ENCODE results near the gene TRIM49D2. TPM values are rescaled to one million over a fixed set of nuclear protein-coding genes. Genes with fewer than 3 reads are reported as not detected.
"Not testable (repeated sequence)": the region's sequence is repeated elsewhere in the genome, so short reads cannot be mapped to it uniquely, and the experiment has no call there.

Gene TRIM49D2
- total RNA-seq, 1 experiment from 2014 or later = not detected

DNA sequence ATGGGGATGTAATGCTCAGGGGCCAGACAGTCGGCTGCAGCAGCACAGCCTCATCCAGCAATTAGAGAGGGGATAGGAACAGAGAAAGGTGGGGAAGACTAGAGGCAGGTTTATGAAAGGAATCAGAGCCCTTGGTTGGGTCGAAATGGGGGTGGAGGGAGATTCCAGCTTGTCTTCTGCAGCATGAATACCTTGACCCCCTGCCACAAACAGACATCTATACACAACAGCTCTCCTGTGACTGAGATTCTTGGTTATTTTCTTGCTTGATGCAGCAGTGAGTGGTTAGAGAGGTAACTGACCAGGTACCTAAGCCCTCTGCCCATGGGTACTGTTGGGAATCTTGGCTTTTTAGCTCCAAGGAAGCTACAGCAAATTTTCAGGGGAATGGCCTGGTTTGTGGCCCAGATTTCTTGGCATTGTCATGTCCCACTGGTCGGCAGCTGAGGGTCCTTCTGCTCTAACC, 1.6 kb upstream of the TRIM49D2 start, which contains the start of gene TRIM49D1:
TSS of gene TRIM49D1 (minus strand) at position 51 of the 466 bp plus-strand sequence. CDS start 4,535 bp downstream, outside the sequence.
- Histone ChIP-seq H2AFZ (ENCODE audit: low read length) (no peak within 1 kb of the TSS), H3K56ac (ENCODE audit: insufficient read length, low read depth, low read length) (no peak within 1 kb of the TSS), H3K4ac (ENCODE audit: low read depth, low read length) (no peak within 1 kb of the TSS), H2BK20ac (ENCODE audit: low read depth, low read length, poor library complexity, severe bottlenecking) (no peak within 1 kb of the TSS), H3K4me1 (ENCODE audit: insufficient read depth, low read length) (no peaks in the 10 kb centered on the region), H3K14ac (ENCODE audit: insufficient read depth, low read length) (no peak within 1 kb of the TSS), H3K4me2 (ENCODE audit: insufficient read depth, insufficient read length, low read length) (no peak within 1 kb of the TSS), H2BK12ac (ENCODE audit: insufficient read length, low read depth, low read length) (no peak within 1 kb of the TSS), H3K79me2 (ENCODE audit: insufficient read depth, low read length) (no peaks in the 10 kb centered on the region), H4K5ac (ENCODE audit: insufficient read length, low read depth, low read length) (no peak within 1 kb of the TSS), H4K8ac (replicated peaks; ENCODE audit: insufficient read length, low read depth, low read length) (no peak within 1 kb of the TSS), H2BK120ac (ENCODE audit: low read depth, low read length, poor library complexity, severe bottlenecking) (no peak within 1 kb of the TSS), H3K23ac (ENCODE audit: insufficient read length, low read depth, low read length) (no peak within 1 kb of the TSS), H3K27ac (ENCODE audit: insufficient read length, low read depth, low read length) (no peak within 1 kb of the TSS), H2BK5ac (ENCODE audit: insufficient read length, low read length) (no peak within 1 kb of the TSS), H4K91ac (ENCODE audit: insufficient read length, low read depth, low read length) (no peak within 1 kb of the TSS), H3K18ac (ENCODE audit: insufficient read length, low read depth, low read length) (no peak within 1 kb of the TSS), H3K27me3 (ENCODE audit: insufficient read depth, low read length) (no peaks in the 10 kb centered on the region), H3K9me3 (ENCODE audit: control insufficient read depth, low read depth, low read length) (no peaks in the 10 kb centered on the region), H4K20me1 (ENCODE audit: control insufficient read depth, insufficient read depth, insufficient read length) (no peaks in the 10 kb centered on the region), H2BK15ac (ENCODE audit: low read depth, low read length) (no peak within 1 kb of the TSS), H2AK5ac (ENCODE audit: insufficient read length, low read length) (no peak within 1 kb of the TSS), H3T11ph (ENCODE audit: low read length) (no peak within 1 kb of the TSS), H3K79me1 (ENCODE audit: insufficient read depth, low read depth, low read length, poor library complexity, severe bottlenecking) (no peaks in the 10 kb centered on the region), H3K23me2 (ENCODE audit: insufficient read length, low read depth, low read length, poor library complexity, severe bottlenecking) (no peaks in the 10 kb centered on the region), H3K9ac (ENCODE audit: extremely low read depth, insufficient read length, low read length) (no peak within 1 kb of the TSS)
- no peaks in the 10 kb centered on the region for H3K27me3 Mint-ChIP-seq (ENCODE audit: low read depth)
- no peaks in the 10 kb centered on the region for H3K4me1 Mint-ChIP-seq
- no peaks in the 10 kb centered on the region for H3K9me3 Mint-ChIP-seq
- H3K4me3 Mint-ChIP-seq = no peak within 1 kb of the TSS
- H3K27ac Mint-ChIP-seq = no peak within 1 kb of the TSS; a peak in 1 of 7 replicates
- no peaks in the 10 kb centered on the region for H3K36me3 Mint-ChIP-seq (ENCODE audit: insufficient read depth in 1 of 3, low read depth in 3 of 3)
- TF ChIP-seq, protein P1, sequence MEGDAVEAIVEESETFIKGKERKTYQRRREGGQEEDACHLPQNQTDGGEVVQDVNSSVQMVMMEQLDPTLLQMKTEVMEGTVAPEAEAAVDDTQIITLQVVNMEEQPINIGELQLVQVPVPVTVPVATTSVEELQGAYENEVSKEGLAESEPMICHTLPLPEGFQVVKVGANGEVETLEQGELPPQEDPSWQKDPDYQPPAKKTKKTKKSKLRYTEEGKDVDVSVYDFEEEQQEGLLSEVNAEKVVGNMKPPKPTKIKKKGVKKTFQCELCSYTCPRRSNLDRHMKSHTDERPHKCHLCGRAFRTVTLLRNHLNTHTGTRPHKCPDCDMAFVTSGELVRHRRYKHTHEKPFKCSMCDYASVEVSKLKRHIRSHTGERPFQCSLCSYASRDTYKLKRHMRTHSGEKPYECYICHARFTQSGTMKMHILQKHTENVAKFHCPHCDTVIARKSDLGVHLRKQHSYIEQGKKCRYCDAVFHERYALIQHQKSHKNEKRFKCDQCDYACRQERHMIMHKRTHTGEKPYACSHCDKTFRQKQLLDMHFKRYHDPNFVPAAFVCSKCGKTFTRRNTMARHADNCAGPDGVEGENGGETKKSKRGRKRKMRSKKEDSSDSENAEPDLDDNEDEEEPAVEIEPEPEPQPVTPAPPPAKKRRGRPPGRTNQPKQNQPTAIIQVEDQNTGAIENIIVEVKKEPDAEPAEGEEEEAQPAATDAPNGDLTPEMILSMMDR (conservative IDR thresholded peaks at IDR 0.05) = no peak
- no peak for DNase-seq
- WGBS (ENCODE audit: extremely low coverage, insufficient read length, low lambda C conversion rate) = no CpG with 5 or more reads among the region's 3 CpGs

GRCh38 chr11:89960833-89961232, 37.0 kb downstream of the TRIM49D2 start:
- not testable (repeated sequence) for H3K56ac ChIP-seq (ENCODE audit: insufficient read length, low read depth, low read length); H3K27me3 Mint-ChIP-seq (ENCODE audit: low read depth); H3K9me3 ChIP-seq (ENCODE audit: control insufficient read depth, low read depth, low read length); H4K5ac ChIP-seq (ENCODE audit: insufficient read length, low read depth, low read length); H3K4ac ChIP-seq (ENCODE audit: low read depth, low read length); H3K23me2 ChIP-seq (ENCODE audit: insufficient read length, low read depth, low read length, poor library complexity, severe bottlenecking); H4K91ac ChIP-seq (ENCODE audit: insufficient read length, low read depth, low read length); H3K9ac ChIP-seq (ENCODE audit: extremely low read depth, insufficient read length, low read length); DNase-seq; H3T11ph ChIP-seq (ENCODE audit: low read length); H3K79me1 ChIP-seq (ENCODE audit: insufficient read depth, low read depth, low read length, poor library complexity, severe bottlenecking); H2BK20ac ChIP-seq (ENCODE audit: low read depth, low read length, poor library complexity, severe bottlenecking); H2AFZ ChIP-seq (ENCODE audit: low read length); H2BK15ac ChIP-seq (ENCODE audit: low read depth, low read length); H2AK5ac ChIP-seq (ENCODE audit: insufficient read length, low read length); H3K4me3 Mint-ChIP-seq; H3K23ac ChIP-seq (ENCODE audit: insufficient read length, low read depth, low read length); H3K4me1 ChIP-seq (ENCODE audit: insufficient read depth, low read length); H2BK12ac ChIP-seq (ENCODE audit: insufficient read length, low read depth, low read length); H3K27ac Mint-ChIP-seq; H3K4me1 Mint-ChIP-seq; H3K36me3 Mint-ChIP-seq (ENCODE audit: insufficient read depth in 1 of 3, low read depth in 3 of 3); H3K4me2 ChIP-seq (ENCODE audit: insufficient read depth, insufficient read length, low read length); H3K18ac ChIP-seq (ENCODE audit: insufficient read length, low read depth, low read length); H3K14ac ChIP-seq (ENCODE audit: insufficient read depth, low read length); H3K79me2 ChIP-seq (ENCODE audit: insufficient read depth, low read length); H3K9me3 Mint-ChIP-seq; H2BK5ac ChIP-seq (ENCODE audit: insufficient read length, low read length); H3K27me3 ChIP-seq (ENCODE audit: insufficient read depth, low read length); H4K8ac ChIP-seq (replicated peaks; ENCODE audit: insufficient read length, low read depth, low read length); H3K27ac ChIP-seq (ENCODE audit: insufficient read length, low read depth, low read length); H2BK120ac ChIP-seq (ENCODE audit: low read depth, low read length, poor library complexity, severe bottlenecking); H4K20me1 ChIP-seq (ENCODE audit: control insufficient read depth, insufficient read depth, insufficient read length)
- no CpG with 5 or more reads among the region's 6 CpGs for WGBS (ENCODE audit: extremely low coverage, insufficient read length, low lambda C conversion rate)

All from H9 (cell line).